ENCODE measurements around the gene LMX1B. TPM values are rescaled to one million over a fixed set of nuclear protein-coding genes. Genes with fewer than 3 reads are reported as not detected.

LMX1B gene
- total RNA-seq, 1 experiment from 2014 or later, result 12.4 TPM

DNA sequence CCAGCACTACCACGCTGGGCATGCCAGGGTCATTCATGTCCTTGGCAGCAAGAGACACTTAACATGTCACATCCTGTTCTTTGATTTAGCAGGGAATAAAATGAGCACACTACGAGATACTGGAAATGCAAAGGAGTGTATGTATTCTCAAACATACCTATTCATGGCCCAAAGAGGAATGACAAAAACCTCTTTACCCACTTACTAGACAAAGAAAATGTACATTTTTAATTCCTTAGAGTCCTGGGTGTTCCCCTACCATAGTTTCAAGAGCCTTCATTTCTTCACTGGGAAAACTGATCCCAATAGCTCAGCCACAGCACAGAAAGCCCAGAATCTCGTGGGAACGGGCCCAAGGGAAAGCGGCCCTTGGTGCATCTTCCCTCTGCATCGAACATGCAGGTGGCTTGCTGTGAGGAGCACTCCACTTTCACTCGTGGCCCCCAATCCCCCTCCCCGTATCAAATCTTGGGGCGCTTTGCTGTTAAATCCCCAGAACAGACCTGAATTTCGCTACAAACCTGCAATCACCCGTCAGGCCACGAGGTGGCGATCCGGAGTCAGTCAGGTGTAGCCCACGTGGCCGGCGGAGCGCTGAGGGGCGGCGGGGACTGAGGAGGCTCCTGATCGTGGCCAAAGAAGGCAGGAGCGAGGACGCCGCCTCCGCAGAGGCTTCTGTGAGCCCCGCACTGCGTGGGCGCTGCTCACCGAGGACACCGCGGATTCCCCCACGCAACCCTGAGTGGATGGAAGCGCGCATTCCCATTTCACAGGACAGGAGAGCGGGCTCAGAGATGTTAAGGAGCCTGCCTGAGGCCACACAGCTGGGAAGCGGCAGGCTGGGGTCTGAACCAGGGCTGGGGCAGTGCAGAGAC lies 91.4 kb downstream of the LMX1B start (continued):
- no peak for TF ChIP-seq NR1H2 (CRISPR knock-in tag; IDR thresholded peaks at IDR 0.05)
- TF ChIP-seq FOXJ3 (CRISPR knock-in tag; IDR thresholded peaks at IDR 0.05; ENCODE audit: borderline replicate concordance), result no peak
- TF ChIP-seq ZNF121 (CRISPR knock-in tag; IDR thresholded peaks at IDR 0.05), result no peak
- TF ChIP-seq, protein P1, sequence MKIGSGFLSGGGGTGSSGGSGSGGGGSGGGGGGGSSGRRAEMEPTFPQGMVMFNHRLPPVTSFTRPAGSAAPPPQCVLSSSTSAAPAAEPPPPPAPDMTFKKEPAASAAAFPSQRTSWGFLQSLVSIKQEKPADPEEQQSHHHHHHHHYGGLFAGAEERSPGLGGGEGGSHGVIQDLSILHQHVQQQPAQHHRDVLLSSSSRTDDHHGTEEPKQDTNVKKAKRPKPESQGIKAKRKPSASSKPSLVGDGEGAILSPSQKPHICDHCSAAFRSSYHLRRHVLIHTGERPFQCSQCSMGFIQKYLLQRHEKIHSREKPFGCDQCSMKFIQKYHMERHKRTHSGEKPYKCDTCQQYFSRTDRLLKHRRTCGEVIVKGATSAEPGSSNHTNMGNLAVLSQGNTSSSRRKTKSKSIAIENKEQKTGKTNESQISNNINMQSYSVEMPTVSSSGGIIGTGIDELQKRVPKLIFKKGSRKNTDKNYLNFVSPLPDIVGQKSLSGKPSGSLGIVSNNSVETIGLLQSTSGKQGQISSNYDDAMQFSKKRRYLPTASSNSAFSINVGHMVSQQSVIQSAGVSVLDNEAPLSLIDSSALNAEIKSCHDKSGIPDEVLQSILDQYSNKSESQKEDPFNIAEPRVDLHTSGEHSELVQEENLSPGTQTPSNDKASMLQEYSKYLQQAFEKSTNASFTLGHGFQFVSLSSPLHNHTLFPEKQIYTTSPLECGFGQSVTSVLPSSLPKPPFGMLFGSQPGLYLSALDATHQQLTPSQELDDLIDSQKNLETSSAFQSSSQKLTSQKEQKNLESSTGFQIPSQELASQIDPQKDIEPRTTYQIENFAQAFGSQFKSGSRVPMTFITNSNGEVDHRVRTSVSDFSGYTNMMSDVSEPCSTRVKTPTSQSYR (CRISPR knock-in tag; IDR thresholded peaks at IDR 0.05), result peak; percentile 55; the same call in 1 of the 2 replicates
- no peak for TF ChIP-seq HMGA2 (CRISPR knock-in tag; IDR thresholded peaks at IDR 0.05)
- TF ChIP-seq, protein P2, sequence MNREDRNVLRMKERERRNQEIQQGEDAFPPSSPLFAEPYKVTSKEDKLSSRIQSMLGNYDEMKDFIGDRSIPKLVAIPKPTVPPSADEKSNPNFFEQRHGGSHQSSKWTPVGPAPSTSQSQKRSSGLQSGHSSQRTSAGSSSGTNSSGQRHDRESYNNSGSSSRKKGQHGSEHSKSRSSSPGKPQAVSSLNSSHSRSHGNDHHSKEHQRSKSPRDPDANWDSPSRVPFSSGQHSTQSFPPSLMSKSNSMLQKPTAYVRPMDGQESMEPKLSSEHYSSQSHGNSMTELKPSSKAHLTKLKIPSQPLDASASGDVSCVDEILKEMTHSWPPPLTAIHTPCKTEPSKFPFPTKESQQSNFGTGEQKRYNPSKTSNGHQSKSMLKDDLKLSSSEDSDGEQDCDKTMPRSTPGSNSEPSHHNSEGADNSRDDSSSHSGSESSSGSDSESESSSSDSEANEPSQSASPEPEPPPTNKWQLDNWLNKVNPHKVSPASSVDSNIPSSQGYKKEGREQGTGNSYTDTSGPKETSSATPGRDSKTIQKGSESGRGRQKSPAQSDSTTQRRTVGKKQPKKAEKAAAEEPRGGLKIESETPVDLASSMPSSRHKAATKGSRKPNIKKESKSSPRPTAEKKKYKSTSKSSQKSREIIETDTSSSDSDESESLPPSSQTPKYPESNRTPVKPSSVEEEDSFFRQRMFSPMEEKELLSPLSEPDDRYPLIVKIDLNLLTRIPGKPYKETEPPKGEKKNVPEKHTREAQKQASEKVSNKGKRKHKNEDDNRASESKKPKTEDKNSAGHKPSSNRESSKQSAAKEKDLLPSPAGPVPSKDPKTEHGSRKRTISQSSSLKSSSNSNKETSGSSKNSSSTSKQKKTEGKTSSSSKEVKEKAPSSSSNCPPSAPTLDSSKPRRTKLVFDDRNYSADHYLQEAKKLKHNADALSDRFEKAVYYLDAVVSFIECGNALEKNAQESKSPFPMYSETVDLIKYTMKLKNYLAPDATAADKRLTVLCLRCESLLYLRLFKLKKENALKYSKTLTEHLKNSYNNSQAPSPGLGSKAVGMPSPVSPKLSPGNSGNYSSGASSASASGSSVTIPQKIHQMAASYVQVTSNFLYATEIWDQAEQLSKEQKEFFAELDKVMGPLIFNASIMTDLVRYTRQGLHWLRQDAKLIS (CRISPR knock-in tag; IDR thresholded peaks at IDR 0.05; ENCODE audit: borderline replicate concordance), result no peak
- no peak for TF ChIP-seq ZNF219 (CRISPR knock-in tag; IDR thresholded peaks at IDR 0.05; ENCODE audit: borderline replicate concordance)
- TF ChIP-seq NR3C1 (CRISPR knock-in tag; conservative IDR thresholded peaks at IDR 0.05; ENCODE audit: low read depth), result no peak
- no peak for TF ChIP-seq NR2C2 (CRISPR knock-in tag; IDR thresholded peaks at IDR 0.05)
- TF ChIP-seq ZNF317 (CRISPR knock-in tag; IDR thresholded peaks at IDR 0.05; ENCODE audit: borderline replicate concordance, low read depth), result no peak
- TF ChIP-seq PRRX2 (CRISPR knock-in tag; IDR thresholded peaks at IDR 0.05), result no peak
- TF ChIP-seq ZNF423 (CRISPR knock-in tag; IDR thresholded peaks at IDR 0.05), result no peak
- TF ChIP-seq, protein P3, sequence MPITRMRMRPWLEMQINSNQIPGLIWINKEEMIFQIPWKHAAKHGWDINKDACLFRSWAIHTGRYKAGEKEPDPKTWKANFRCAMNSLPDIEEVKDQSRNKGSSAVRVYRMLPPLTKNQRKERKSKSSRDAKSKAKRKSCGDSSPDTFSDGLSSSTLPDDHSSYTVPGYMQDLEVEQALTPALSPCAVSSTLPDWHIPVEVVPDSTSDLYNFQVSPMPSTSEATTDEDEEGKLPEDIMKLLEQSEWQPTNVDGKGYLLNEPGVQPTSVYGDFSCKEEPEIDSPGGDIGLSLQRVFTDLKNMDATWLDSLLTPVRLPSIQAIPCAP (CRISPR knock-in tag; IDR thresholded peaks at IDR 0.05), result peak; percentile 84; the same call in 1 of the 2 replicates
- TF ChIP-seq, protein P4, sequence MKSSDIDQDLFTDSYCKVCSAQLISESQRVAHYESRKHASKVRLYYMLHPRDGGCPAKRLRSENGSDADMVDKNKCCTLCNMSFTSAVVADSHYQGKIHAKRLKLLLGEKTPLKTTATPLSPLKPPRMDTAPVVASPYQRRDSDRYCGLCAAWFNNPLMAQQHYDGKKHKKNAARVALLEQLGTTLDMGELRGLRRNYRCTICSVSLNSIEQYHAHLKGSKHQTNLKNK (CRISPR knock-in tag; IDR thresholded peaks at IDR 0.05), result no peak
- TF ChIP-seq, protein P5, sequence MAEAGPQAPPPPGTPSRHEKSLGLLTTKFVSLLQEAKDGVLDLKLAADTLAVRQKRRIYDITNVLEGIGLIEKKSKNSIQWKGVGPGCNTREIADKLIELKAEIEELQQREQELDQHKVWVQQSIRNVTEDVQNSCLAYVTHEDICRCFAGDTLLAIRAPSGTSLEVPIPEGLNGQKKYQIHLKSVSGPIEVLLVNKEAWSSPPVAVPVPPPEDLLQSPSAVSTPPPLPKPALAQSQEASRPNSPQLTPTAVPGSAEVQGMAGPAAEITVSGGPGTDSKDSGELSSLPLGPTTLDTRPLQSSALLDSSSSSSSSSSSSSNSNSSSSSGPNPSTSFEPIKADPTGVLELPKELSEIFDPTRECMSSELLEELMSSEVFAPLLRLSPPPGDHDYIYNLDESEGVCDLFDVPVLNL (CRISPR knock-in tag; IDR thresholded peaks at IDR 0.05; ENCODE audit: borderline replicate concordance, low read depth), result no peak
- TF ChIP-seq, protein P6, sequence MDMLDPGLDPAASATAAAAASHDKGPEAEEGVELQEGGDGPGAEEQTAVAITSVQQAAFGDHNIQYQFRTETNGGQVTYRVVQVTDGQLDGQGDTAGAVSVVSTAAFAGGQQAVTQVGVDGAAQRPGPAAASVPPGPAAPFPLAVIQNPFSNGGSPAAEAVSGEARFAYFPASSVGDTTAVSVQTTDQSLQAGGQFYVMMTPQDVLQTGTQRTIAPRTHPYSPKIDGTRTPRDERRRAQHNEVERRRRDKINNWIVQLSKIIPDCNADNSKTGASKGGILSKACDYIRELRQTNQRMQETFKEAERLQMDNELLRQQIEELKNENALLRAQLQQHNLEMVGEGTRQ (CRISPR knock-in tag; IDR thresholded peaks at IDR 0.05), result peak; percentile 93
- peak; percentile 64; the same call in 1 of the 2 replicates for TF ChIP-seq TP53 (CRISPR knock-in tag; IDR thresholded peaks at IDR 0.05)
- TF ChIP-seq OVOL2 (CRISPR knock-in tag; IDR thresholded peaks at IDR 0.05; ENCODE audit: borderline replicate concordance), result no peak
- TF ChIP-seq, protein P7, sequence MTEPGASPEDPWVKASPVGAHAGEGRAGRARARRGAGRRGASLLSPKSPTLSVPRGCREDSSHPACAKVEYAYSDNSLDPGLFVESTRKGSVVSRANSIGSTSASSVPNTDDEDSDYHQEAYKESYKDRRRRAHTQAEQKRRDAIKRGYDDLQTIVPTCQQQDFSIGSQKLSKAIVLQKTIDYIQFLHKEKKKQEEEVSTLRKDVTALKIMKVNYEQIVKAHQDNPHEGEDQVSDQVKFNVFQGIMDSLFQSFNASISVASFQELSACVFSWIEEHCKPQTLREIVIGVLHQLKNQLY (CRISPR knock-in tag; IDR thresholded peaks at IDR 0.05), result no peak
- TF ChIP-seq SMAD3 (CRISPR knock-in tag; IDR thresholded peaks at IDR 0.05; ENCODE audit: borderline replicate concordance), result peak; percentile 79
- no peak for TF ChIP-seq SOX15 (CRISPR knock-in tag; IDR thresholded peaks at IDR 0.05)
- peak; percentile 96 for TF ChIP-seq ETV6 (CRISPR knock-in tag; IDR thresholded peaks at IDR 0.05)
- TF ChIP-seq SMAD4 (CRISPR knock-in tag; IDR thresholded peaks at IDR 0.05), result no peak
- TF ChIP-seq, protein P8, sequence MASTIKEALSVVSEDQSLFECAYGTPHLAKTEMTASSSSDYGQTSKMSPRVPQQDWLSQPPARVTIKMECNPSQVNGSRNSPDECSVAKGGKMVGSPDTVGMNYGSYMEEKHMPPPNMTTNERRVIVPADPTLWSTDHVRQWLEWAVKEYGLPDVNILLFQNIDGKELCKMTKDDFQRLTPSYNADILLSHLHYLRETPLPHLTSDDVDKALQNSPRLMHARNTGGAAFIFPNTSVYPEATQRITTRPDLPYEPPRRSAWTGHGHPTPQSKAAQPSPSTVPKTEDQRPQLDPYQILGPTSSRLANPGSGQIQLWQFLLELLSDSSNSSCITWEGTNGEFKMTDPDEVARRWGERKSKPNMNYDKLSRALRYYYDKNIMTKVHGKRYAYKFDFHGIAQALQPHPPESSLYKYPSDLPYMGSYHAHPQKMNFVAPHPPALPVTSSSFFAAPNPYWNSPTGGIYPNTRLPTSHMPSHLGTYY (CRISPR knock-in tag; IDR thresholded peaks at IDR 0.05), result no peak
- TF ChIP-seq MYBL2 (CRISPR knock-in tag; IDR thresholded peaks at IDR 0.05), result 0 out of 2 replicates have a peak, but pooled peaks have one; percentile 54
- TF ChIP-seq, protein P9, sequence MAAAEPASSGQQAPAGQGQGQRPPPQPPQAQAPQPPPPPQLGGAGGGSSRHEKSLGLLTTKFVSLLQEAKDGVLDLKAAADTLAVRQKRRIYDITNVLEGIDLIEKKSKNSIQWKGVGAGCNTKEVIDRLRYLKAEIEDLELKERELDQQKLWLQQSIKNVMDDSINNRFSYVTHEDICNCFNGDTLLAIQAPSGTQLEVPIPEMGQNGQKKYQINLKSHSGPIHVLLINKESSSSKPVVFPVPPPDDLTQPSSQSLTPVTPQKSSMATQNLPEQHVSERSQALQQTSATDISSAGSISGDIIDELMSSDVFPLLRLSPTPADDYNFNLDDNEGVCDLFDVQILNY (CRISPR knock-in tag; IDR thresholded peaks at IDR 0.05), result 0 out of 2 replicates have a peak, but pooled peaks have one; percentile 41

Measured in WTC11 (cell line).